ENCODE data around the gene CCNL2. TPM values are rescaled to one million over a fixed set of nuclear protein-coding genes. Genes with fewer than 3 reads are reported as not detected.
"Not testable (repeated sequence)": the region's sequence is repeated elsewhere in the genome, so short reads cannot be mapped to it uniquely, and the experiment has no call there.

Gene CCNL2
- total RNA-seq, 2 donors from 2014 or later: 187 to 244 TPM

DNA sequence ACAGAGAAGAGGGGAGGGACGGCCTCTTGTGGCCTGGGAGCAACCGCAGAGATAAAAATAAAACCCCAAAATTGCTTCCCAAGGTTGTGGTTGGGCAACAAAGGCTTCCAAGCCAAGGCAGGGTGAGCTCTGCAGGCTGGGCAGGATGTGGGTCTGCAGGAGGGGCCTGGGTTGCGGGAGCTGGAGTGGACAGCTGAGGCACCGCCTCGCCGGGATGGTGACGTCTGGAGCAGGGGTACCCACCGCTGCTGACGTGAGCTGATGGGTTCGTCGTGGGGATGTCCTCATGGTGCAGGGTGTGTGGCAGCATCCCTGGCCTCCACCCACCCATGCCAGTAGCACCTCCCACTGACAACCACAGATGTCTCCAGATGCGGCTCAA is 27.8 kb downstream of the CCNL2 start:
- Histone ChIP-seq H3K4me1 (ENCODE audit: control insufficient read depth, insufficient read depth, low read length) (no peaks in the 10 kb centered on the region), H3K4me3 (ENCODE audit: low read length) (no peak overlapping the region), H3K9ac (ENCODE audit: extremely low read depth, low read length, poor library complexity, severe bottlenecking) (no peak overlapping the region), H3K27me3 (ENCODE audit: control insufficient read depth, insufficient read depth, low read length, poor library complexity, severe bottlenecking) (no peaks in the 10 kb centered on the region), H3K9me3 (ENCODE audit: control insufficient read depth, low read length) (peaks cover 12% of the 10 kb centered on the region), H3K36me3 (ENCODE audit: control insufficient read depth, insufficient read depth, low read length) (peaks cover 12% of the 10 kb centered on the region), H3K27ac (ENCODE audit: low read depth, low read length) (no peak overlapping the region)
- TF ChIP-seq, protein P1, sequence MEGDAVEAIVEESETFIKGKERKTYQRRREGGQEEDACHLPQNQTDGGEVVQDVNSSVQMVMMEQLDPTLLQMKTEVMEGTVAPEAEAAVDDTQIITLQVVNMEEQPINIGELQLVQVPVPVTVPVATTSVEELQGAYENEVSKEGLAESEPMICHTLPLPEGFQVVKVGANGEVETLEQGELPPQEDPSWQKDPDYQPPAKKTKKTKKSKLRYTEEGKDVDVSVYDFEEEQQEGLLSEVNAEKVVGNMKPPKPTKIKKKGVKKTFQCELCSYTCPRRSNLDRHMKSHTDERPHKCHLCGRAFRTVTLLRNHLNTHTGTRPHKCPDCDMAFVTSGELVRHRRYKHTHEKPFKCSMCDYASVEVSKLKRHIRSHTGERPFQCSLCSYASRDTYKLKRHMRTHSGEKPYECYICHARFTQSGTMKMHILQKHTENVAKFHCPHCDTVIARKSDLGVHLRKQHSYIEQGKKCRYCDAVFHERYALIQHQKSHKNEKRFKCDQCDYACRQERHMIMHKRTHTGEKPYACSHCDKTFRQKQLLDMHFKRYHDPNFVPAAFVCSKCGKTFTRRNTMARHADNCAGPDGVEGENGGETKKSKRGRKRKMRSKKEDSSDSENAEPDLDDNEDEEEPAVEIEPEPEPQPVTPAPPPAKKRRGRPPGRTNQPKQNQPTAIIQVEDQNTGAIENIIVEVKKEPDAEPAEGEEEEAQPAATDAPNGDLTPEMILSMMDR (conservative IDR thresholded peaks at IDR 0.05): no peak
- H3K27me3 Mint-ChIP-seq (ENCODE audit: insufficient read depth): peaks cover 5% of the 10 kb centered on the region
- H3K9me3 Mint-ChIP-seq: peaks cover 3% of the 10 kb centered on the region
- no peak overlapping the region for H3K27ac Mint-ChIP-seq
- H3K4me3 Mint-ChIP-seq: no peak overlapping the region
- 96% methylated on average over 11 to 12 of the region's 12 CpGs for WGBS, 2 experiments (ENCODE audit: insufficient coverage in 1 of 2, insufficient read length in 1 of 2)
- peaks cover 8% of the 10 kb centered on the region for H3K36me3 Mint-ChIP-seq (ENCODE audit: low read depth)
- H3K4me1 Mint-ChIP-seq: peaks cover 4% of the 10 kb centered on the region
- no peak for DNase-seq

DNA sequence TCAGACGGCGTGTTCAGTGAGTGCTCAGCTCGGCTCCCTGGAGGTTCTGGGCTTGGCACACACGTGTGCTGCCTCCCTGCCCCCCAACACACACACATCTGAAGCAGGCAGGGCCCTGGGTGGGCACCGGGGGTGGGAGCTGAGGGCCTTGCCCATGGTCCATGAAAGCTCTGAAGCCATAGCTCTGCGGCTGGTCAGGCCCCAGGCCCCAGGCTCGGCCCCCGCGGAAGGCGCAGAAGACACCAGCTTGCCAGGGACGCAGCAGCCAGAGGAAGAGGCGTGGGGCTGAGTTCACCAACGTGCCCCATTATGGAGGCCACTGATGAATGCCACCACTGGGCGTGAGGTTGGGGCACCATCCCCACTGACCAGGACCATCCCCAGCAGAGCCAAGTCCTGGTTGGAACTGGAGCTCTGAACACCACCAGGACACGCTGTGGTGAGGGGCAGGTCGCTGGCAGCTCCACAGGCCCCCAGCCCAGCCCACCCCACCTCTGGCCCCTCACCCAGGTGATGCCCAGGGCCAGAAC is 28.3 kb downstream of the CCNL2 start:
- no peak overlapping the region for H3K9ac ChIP-seq (ENCODE audit: extremely low read depth, low read length, poor library complexity, severe bottlenecking)
- no peak for DNase-seq
- H3K4me3 Mint-ChIP-seq: no peak overlapping the region
- no peaks in the 10 kb centered on the region for H3K4me1 ChIP-seq (ENCODE audit: control insufficient read depth, insufficient read depth, low read length)
- H3K27me3 ChIP-seq (ENCODE audit: control insufficient read depth, insufficient read depth, low read length, poor library complexity, severe bottlenecking): no peaks in the 10 kb centered on the region
- no peak overlapping the region for H3K27ac Mint-ChIP-seq
- H3K36me3 Mint-ChIP-seq (ENCODE audit: low read depth): peaks cover 8% of the 10 kb centered on the region
- H3K9me3 Mint-ChIP-seq: peaks cover 3% of the 10 kb centered on the region
- H3K27ac ChIP-seq (ENCODE audit: low read depth, low read length): no peak overlapping the region
- WGBS, 2 experiments (ENCODE audit: insufficient coverage in 1 of 2, insufficient read length in 1 of 2): 94 to 96% methylated on average over 11 to 16 of the region's 16 CpGs
- H3K27me3 Mint-ChIP-seq (ENCODE audit: insufficient read depth): peaks cover 5% of the 10 kb centered on the region
- H3K4me3 ChIP-seq (ENCODE audit: low read length): no peak overlapping the region
- H3K9me3 ChIP-seq (ENCODE audit: control insufficient read depth, low read length): peaks cover 17% of the 10 kb centered on the region
- peaks cover 12% of the 10 kb centered on the region for H3K36me3 ChIP-seq (ENCODE audit: control insufficient read depth, insufficient read depth, low read length)
- TF ChIP-seq, protein P1 (conservative IDR thresholded peaks at IDR 0.05): no peak
- peaks cover 4% of the 10 kb centered on the region for H3K4me1 Mint-ChIP-seq

DNA sequence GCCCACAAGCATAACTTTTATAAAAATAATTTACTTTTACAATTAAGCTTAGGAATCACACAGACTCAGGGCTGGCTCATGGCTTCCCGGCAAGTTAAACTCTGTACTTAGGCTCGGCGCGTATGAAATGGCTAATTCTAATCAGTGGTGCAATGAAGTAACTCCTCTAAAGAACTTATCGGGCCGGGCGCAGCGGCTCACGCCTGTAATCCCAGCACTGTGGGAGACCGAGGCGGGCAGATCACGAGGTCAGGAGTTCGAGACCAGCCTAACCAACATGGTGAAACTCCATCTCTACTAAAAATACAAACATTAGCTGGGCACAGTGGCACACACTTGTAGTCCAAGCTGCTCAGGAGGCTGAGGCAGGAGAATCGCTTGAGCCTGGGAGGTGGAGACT is 29.0 kb downstream of the CCNL2 start:
- not testable (repeated sequence) for H3K27me3 Mint-ChIP-seq (ENCODE audit: insufficient read depth); H3K27me3 ChIP-seq (ENCODE audit: control insufficient read depth, insufficient read depth, low read length, poor library complexity, severe bottlenecking); H3K36me3 Mint-ChIP-seq (ENCODE audit: low read depth); H3K9me3 Mint-ChIP-seq; H3K27ac ChIP-seq (ENCODE audit: low read depth, low read length); H3K4me1 Mint-ChIP-seq; H3K4me3 ChIP-seq (ENCODE audit: low read length); H3K4me1 ChIP-seq (ENCODE audit: control insufficient read depth, insufficient read depth, low read length); H3K4me3 Mint-ChIP-seq; H3K9ac ChIP-seq (ENCODE audit: extremely low read depth, low read length, poor library complexity, severe bottlenecking); H3K27ac Mint-ChIP-seq; DNase-seq
- WGBS, 2 experiments (ENCODE audit: insufficient coverage in 1 of 2, insufficient read length in 1 of 2): 97 to 98% methylated on average over 5 to 14 of the region's 14 CpGs
- peaks cover 12% of the 10 kb centered on the region for H3K36me3 ChIP-seq (ENCODE audit: control insufficient read depth, insufficient read depth, low read length)
- H3K9me3 ChIP-seq (ENCODE audit: control insufficient read depth, low read length): peaks cover 19% of the 10 kb centered on the region

DNA sequence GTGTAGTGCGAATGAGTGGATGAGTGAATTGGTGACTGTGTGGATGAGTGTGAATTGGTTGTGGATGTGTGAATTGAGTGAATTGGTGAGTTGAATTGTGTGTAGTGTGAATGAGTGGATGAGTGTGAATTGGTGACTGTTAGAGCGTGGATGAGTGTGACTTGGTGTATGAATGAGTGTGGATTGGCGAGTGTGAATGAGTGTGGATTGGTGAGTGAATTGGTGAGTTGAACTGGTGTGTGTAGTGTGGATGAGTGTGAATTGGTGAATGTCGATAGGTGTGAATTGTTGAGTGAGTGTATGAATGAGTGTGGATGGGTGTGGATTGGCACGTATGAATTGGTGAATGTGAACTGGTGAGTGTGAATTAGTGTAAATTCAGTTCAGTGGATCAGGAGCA is 31.8 kb downstream of the CCNL2 start:
- Histone ChIP-seq H3K9me3 (ENCODE audit: control insufficient read depth, low read length) (peaks cover 19% of the 10 kb centered on the region), H3K27me3 (ENCODE audit: control insufficient read depth, insufficient read depth, low read length, poor library complexity, severe bottlenecking) (no peaks in the 10 kb centered on the region), H3K36me3 (ENCODE audit: control insufficient read depth, insufficient read depth, low read length) (peaks cover 6% of the 10 kb centered on the region), H3K9ac (ENCODE audit: extremely low read depth, low read length, poor library complexity, severe bottlenecking) (no peak overlapping the region), H3K4me1 (ENCODE audit: control insufficient read depth, insufficient read depth, low read length) (no peaks in the 10 kb centered on the region), H3K4me3 (ENCODE audit: low read length) (no peak overlapping the region), H3K27ac (ENCODE audit: low read depth, low read length) (no peak overlapping the region)
- Mint-ChIP-seq H3K4me1 (peaks cover under 1% of the 10 kb centered on the region), H3K9me3 (peaks cover 3% of the 10 kb centered on the region), H3K27ac (no peak overlapping the region), H3K4me3 (no peak overlapping the region), H3K27me3 (ENCODE audit: insufficient read depth) (peaks cover 8% of the 10 kb centered on the region), H3K36me3 (ENCODE audit: low read depth) (no peaks in the 10 kb centered on the region)
- no peak for DNase-seq
- 95 to 97% methylated on average over 4 to 5 of the region's 5 CpGs for WGBS, 2 experiments (ENCODE audit: insufficient coverage in 1 of 2, insufficient read length in 1 of 2)
- TF ChIP-seq, protein P1 (conservative IDR thresholded peaks at IDR 0.05): no peak
